ENCODE results near the gene ERGIC3.

The ERGIC3 gene

DNA sequence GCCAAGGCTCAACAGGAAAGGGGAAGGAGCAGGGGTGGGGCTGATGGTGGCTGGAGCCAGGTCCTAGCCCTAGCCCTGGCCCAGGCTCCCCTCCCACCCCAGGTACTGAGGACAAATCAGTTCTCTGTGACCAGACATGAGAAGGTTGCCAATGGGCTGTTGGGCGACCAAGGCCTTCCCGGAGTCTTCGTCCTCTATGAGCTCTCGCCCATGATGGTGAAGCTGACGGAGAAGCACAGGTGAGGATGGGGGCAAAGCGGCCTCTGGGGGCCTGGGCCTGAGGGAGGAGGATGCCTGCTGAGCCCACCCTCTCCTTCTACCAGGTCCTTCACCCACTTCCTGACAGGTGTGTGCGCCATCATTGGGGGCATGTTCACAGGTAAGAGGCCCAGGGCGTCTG is 15.0 kb downstream of the ERGIC3 start:
- TF ChIP-seq, protein P1, sequence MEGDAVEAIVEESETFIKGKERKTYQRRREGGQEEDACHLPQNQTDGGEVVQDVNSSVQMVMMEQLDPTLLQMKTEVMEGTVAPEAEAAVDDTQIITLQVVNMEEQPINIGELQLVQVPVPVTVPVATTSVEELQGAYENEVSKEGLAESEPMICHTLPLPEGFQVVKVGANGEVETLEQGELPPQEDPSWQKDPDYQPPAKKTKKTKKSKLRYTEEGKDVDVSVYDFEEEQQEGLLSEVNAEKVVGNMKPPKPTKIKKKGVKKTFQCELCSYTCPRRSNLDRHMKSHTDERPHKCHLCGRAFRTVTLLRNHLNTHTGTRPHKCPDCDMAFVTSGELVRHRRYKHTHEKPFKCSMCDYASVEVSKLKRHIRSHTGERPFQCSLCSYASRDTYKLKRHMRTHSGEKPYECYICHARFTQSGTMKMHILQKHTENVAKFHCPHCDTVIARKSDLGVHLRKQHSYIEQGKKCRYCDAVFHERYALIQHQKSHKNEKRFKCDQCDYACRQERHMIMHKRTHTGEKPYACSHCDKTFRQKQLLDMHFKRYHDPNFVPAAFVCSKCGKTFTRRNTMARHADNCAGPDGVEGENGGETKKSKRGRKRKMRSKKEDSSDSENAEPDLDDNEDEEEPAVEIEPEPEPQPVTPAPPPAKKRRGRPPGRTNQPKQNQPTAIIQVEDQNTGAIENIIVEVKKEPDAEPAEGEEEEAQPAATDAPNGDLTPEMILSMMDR (conservative IDR thresholded peaks at IDR 0.05), result no peak
- H3K27ac ChIP-seq, result no peak overlapping the region

DNA sequence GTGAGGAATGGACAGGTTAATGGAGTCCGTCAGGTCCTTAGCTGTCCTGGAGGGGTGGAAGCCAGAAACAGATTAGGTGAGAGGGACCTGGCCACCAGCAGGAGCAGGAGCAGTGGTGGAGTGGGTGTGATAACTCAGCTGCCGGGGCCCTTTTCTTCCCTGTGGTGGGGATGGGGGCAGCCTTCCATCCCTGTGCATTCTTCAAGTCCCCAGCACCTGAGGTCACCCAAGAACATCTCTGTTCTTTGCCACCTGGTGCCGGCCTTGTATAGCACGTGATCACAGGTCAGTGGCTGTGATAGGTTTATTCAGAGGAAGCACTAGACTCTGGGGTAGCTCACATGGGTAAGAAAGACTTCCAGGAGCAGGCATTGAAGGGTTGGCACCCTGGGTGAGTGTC is 16.6 kb downstream of the ERGIC3 start:
- no peak overlapping the region for H3K27ac ChIP-seq
- TF ChIP-seq, protein P1 (conservative IDR thresholded peaks at IDR 0.05), result no peak

DNA sequence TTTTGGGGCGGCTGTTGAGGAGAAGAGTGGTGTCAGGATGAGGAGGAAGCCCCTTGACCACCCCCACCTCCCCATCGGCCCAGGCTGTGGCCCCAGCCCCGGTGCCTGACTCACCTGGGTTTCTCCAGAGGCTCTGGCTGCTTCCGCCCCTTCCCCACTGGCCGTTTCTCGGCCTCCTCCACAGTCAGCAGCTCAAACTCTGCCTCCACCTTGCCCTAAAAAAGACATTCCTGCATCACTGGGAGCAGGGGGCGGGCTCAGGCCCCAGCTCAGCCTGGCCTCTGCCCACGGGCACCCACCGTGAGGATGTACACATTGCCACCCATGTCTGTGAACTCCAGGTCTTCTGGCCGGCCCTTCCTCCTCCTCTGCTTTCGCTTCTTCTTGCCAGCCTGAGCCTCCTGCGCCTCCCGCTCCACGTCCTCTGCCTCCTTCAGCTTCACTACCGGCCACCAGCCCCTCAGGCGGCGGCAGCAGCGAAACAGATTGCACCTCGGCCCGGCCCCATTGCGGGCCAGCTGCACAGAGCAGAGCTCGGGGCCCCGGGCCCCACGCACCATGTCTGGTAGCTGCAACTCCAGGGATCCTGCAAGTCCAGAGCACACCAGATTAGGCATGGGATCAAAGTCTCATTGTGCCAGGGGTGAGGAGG is 17.3 kb downstream of the ERGIC3 start:
- TF ChIP-seq, protein P1 (conservative IDR thresholded peaks at IDR 0.05), result no peak
- peak overlapping the region; percentile 21; the same call in 1 of the 2 replicates for H3K27ac ChIP-seq

DNA sequence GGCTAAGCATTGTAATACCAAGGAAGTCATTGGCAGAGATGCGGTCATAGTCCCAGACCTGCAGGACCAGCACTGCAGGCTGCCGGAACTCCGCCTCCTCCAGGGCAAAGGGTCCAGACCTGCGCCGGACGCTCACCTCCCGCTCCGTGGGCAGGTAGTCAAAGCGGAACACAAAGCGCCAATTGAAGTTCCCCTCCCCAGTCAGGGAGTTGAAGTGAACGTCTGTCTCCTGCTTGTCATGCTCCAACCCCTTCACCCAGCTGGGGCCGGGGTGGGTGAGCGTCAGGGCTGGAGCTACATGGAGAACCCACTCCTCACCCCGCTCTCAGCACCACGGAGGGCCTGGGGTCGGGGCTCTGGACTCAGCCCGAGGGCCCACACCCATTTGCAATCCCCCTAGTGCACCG is 18.2 kb downstream of the ERGIC3 start:
- peak overlapping the region; percentile 21; the same call in 1 of the 2 replicates for H3K27ac ChIP-seq
- TF ChIP-seq, protein P1 (conservative IDR thresholded peaks at IDR 0.05), result no peak

DNA sequence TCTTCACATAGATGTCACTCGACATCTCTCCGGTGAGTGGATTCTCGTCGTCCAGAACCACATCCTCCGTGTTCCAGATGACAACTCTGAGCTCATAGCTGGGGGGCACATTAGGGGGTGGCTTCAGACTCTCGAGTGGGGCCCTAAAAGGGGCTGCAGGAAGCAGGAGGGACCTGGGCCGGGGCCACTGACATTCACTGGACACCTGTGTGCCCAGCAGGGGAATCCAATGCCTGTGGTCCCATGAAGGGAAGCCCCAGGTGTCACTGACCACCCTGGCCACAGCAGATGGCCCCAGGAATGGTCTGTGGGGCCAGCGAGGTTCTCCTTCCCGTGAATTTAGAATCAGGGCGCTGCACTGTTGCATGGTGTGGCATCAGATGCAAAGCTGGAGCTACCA is 18.7 kb downstream of the ERGIC3 start:
- TF ChIP-seq, protein P1 (conservative IDR thresholded peaks at IDR 0.05), result no peak
- 0 out of 2 replicates have a peak overlapping the region, but pooled peaks have one; percentile 8 for H3K27ac ChIP-seq

DNA sequence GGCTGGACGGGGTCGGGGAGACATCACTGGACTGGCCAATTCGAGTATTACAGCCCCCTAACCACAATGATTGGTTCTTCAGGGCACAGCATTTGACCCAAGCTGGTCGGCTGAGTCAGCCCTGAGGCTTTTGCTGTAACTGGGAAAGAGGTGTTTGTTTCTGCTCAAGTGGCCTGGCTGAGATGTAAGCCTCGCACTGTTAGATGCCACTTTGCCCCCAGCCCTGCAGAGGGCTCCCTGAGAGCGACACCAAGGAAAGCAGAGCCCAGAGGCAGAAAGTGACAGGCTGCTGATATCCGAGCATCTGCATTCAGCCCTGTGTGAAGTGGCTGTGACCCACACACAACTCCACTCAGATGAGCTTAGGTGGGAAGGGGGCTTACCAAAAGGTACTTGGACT is 19.4 kb downstream of the ERGIC3 start:
- TF ChIP-seq, protein P1 (conservative IDR thresholded peaks at IDR 0.05), result peak; percentile 69
- 0 out of 2 replicates have a peak overlapping the region, but pooled peaks have one; percentile 8 for H3K27ac ChIP-seq

DNA sequence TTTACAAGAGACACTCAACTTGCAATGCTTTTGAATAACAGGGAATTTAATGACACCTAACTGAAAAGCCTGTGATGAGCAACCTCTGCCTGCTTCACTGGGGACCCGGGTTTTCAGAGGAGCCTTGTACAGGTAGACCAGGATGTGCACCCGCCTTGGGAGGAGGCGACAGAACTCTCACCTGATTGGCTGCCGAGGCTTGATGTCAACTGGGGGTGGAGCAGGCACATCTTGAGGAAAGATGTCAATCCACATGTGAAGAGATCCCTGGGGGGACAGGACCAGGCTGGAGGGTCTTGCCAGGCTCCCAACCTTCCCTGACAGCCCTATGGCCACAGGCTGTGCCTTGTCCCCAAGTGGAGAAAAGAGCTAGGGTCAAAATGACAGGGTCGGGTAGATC is 19.8 kb downstream of the ERGIC3 start:
- no peak overlapping the region for H3K27ac ChIP-seq

More for the DNA sequence above, 19.8 kb downstream of the ERGIC3 start:
- TF ChIP-seq, protein P1 (conservative IDR thresholded peaks at IDR 0.05), result peak; percentile 29
